HS-27A (cell line): Measurements from ENCODE around the gene ALDH1A3.

ENCODE experiments used
- DNase-seq: peaks from one replicate; pipeline ENCODE4 v3.0.0-alpha.2; 2012; ENCODE audit warnings: low read depth, missing footprints

Gene ALDH1A3

DNA sequence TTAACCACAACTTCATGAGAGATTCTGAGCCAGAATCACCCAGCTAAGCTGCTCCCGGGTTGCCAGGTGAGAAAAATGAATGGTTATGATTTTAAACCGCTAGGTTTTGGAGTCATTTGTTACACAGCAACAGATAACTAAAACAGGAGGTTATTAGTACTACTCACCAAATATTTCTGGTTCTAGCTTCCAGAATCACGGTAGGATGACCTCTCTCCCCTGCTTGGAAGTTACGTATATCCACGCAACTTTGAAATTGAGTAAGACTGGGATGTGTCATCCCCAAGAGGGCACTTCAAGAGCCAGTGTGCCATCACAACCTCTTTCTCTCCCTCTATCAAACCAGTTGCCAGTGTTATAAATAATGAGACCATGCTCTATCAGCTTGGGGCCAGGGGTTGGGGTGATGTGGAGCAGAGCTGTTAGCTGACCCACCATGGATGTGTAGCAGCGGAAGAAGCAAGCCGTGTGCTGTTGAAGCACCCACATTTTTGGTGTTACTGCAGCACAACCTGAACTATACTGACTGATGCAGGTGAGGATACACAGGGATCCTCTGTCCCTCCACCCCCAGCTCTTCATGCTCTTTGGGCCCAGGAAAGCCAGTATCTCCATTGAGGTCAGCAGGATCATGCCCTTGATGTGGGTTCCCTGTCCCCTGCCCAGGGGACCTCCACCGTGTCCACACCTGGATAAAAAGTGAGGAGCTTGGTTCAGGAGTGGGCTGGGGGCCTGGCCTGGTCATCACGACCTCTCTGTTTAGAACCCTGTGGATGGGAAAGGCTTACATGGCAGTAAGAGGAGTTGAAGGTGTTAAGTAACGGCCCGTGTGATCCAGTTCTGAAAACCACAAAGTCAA is 19.4 kb upstream of the ALDH1A3 start:
- no peak for DNase-seq

DNA sequence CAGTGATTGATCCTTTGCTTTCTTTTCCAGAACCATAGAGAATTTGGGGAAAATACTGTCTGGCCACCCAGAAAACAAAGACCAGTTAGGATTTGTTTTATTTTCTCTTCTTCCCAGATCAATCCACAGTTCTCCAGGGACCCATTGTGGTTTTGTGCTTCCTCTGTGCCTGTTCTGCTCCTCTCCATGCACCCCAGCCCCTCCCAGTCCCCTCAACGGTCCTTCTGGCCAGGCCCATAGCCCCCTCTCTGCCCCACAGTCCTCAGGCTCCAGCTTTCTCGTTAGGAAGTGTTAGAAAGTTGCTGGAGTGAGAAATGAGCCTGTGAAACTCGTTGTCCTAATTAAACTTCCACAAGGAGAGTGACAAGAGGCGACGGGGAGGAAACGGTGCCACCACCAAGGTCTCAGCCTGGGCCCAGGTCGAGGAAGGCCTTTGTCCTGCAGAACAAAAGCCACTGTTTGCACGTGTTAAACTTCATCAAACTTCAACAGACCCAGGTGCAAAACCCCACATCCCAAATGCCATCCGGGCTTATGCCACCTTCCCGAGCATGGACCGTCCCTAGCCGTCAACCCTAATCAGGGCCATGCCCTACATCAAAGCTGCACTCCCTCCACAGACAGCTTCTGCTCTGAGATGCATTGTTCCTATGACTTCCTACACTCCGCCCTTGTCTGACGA is 18.7 kb upstream of the ALDH1A3 start:
- DNase-seq, result no peak

DNA sequence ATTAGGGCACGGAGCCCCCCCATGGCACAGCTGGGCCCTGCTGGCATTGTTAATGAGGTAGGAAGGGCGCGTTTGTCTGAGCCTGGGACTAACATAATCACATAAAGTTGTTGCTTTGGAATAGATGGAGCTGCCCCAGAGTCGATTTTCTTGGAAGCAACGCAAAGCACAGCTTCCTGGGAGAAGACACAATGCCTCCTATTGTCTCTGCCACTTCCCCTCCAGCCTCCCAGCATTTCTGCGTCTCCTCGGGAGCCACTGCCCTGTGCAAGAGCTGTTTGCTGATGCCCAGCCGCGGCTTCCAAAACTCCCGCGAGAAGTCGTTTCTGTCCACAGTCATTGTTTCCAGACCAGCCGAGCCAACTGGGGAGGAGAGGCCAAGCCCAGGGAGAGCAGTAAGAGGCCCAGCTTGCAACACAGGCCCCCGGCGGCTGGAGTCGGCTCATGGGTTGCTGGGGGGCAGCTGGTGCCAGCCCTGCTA is 18.1 kb upstream of the ALDH1A3 start:
- DNase-seq, result no peak

DNA sequence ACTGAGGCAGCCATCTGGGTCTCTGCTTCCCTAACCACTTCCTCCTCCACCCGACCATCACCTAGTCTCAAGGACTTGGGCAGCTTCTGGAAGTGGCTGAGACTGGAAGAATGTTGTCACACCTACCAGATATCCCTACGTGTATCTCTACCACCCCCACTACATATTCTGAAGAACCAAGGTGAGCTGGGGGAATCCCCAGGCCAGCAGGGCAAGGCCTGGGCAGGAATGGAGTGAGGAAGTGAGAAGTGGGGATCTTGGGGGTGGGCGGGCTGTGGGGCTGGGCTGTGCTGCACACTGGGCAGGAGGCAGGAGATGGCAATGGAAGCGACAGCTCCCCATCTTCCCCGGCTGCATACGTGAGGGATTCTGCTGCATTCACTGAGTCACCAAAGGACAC is 17.5 kb upstream of the ALDH1A3 start:
- DNase-seq, result no peak

- no peak for DNase-seq
Measured at GRCh38 chr15:100863075-100863795, 16.4 kb upstream of the ALDH1A3 start.

- DNase-seq, result no peak
Measured at GRCh38 chr15:100863796-100864267, 15.8 kb upstream of the ALDH1A3 start.

- no peak for DNase-seq
Measured at GRCh38 chr15:100866386-100867330, 13.0 kb upstream of the ALDH1A3 start.

DNA sequence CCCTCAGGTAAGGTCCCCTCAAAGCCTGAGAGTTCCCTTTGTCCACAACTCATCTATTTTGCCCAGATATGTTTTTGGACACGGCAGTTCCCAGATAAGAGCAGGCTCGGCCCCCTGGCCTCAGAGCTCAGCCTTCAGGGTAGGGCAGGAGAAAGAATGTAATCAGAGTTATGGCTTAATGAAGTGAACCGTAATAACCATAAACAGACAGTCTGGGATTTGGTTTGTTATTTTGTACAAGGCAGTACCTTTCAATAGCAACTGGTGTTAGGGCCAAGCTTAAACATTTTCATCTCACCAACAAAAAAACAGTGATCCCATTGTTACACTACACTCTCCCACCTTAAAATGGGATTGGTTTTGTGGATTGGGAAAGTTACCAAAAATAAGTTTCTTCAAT is 12.2 kb upstream of the ALDH1A3 start:
- no peak for DNase-seq

GRCh38 chr15:100869151-100869999 is 10.3 kb upstream of the ALDH1A3 start:
- DNase-seq, result no peak

- DNase-seq, result peak; percentile 58
Measured at GRCh38 chr15:100873029-100873677, 6.5 kb upstream of the ALDH1A3 start.

DNA sequence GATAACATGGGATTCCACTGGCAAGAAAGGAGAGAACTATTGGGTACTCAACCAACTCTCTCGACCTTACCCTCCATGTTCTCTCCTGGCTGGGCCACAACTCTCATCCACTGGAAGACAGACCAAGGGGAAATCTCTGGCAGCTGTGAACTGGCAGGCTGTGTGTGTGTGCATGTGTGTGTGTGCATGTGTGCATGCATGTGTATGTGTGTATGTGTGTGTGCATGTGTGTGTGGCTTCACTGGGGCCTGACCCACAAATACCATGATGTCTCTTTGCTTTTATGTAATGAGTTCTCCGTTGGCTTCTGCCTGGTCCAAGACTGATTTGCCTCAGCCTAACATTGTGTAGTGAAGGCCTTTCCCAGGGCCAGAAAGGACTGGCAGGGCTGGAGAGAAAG is 4.1 kb upstream of the ALDH1A3 start:
- DNase-seq, result no peak

DNA sequence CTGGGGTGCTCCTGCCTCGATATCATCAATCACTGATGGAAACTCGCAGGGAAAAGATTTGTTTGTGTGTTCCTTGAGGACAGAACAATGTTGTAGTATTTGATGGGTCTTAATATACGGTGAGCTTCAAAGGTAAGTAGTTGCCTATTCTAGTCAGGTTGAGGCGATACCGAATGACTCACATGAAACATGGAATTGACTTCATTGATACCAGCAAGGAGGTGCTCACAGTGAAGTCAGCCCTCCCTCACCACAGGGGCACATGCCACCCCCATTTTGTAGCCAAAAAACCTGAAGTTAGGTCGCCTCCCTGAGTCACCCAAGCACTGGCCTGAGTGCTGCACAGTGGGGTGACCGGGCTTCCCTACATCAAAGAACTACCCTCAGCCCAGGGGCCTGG is 3.7 kb upstream of the ALDH1A3 start:
- DNase-seq, result no peak

DNA sequence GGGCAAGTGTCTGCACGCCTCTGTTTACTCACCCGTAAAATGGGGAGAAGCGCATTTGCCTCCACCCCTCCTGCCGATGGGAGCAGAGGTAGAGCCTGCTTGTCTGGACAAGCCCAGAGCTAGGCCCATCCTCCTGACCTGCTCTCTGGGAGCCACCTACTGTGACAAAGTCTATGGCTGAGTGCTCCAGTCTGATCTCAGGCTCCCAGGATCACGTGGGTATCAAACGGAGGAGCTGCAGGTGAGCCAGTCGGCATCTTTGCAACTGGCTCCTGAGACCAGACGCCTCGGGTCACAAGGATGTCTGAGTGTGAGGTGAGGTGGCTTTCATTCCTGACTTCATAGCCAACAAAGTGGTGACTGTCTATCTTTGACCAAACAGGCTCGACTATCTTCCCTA is 2.1 kb upstream of the ALDH1A3 start:
- DNase-seq, result no peak

GRCh38 chr15:100878130-100878529 is 1.5 kb upstream of the ALDH1A3 start:
- no peak for DNase-seq

- DNase-seq, result no peak
Measured at GRCh38 chr15:100878648-100879047, 983 bp upstream of the ALDH1A3 start.

- no peak for DNase-seq
Measured at GRCh38 chr15:100879061-100879463, 569 bp upstream of the ALDH1A3 start.

DNA sequence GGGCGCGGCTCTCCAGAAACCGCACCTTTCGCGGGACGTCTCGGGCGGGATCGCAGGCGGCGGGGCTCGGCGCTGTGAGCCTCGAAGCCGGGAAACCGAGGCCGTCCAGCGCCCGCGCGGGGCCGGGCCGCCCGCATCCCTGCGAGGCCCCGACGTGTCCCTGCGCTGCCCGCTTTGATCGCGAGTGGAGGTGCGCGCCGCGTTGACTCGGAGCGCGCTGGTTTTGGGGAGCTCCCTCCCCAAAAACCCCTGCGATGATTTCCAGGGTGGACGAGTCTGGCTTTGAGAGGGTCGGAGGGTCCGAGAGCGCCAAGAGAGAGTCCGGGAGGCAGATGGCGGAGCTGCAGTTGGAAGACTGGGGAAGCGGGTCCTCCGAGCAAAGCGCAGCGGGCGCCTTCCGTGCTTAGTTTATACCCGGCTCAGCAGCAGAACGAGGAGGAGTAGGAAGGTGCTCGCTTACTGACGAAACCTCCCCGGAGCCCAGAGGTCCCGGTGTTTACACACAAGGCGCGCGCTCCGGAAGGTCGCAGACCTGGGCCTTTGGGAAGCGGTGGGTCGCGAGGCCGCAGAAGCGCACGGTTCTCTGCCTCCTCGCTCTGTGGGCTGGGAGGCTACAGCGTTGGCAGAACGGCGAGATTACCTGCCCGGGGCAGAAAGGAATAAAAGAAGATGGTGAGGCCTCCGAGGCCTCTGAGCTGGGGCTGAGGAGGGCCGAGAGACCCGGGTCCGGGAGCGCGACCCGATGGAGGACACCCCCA is 687 bp downstream of the ALDH1A3 start:
- no peak for DNase-seq

DNA sequence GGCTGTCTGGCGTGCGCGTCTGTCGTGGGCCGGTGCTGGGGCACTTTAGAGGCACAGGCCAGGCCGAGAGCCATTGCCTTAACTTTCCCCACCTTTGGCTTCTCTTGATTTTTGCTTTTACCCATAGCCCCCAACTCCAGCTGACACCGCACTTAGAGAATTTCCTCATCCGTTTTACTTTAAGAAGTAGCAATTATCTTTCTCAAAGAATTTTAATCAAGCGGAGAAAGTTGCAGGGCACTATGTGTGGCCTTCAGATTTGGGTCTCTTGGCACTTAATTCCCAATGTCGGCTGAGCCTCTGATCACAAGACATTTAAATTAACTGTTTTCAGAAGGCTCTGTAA is 1.2 kb downstream of the ALDH1A3 start:
- no peak for DNase-seq

DNA sequence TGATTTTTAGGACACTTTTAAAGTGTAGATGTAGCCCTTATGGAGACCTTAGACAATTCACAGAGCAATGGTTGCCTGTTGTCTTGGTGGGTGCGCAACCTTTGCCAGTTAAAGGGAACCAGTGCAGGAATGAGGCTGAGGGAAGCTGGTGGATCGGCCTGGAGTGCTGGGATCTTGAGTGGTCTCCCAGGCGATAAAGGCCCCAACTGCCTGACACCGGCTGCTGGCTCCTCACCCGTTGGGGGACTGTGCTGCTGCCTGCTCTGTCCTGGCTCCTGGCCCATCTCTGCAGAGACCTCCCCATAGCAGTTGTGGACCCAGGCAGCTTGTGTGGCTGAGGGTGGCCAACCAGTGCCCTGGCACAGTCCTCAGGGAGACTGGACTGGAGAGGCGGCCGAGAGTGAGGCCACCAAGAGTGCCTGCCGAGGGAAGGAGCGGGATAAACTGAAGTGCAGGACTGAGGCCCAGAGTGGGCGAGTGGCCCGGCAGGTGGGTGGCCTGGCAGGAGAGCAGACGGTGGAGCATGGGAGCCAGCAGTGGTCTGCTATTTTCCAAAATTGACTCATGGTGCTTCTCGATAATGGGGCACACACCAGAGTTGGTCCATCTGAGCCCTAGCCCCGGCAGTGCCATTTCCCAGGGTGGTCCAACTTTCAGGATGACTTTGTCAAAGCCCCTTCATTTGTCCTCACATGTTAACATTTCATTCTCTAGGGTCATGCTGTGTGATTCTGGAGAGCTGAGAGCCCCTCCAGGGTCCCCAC is 2.1 kb downstream of the ALDH1A3 start:
- no peak for DNase-seq
